A549 (cell line): ENCODE data around the gene KIF1B. TPM values are rescaled to one million over a fixed set of nuclear protein-coding genes. Genes with fewer than 3 reads are reported as not detected.

Experiments used
- ATAC-seq, 2 experiments: fragments of 200-7000 bp in 1 of 2; fragments of >200 bp in 1 of 2; cut with Nextera tagmentation in 1 of 2; cut with Tn5 transposase in 1 of 2; 3 replicates each; pipeline versions ENCODE4 v1.8.0 to v1.9.1; 2018 to 2020; ENCODE audit warnings: mild to moderate bottlenecking in 1 of 2, moderate library complexity in 1 of 2
- CTCF ChIA-PET: fragments of 300-600 bp; sonication (Branson Sonifier 250); formaldehyde crosslinking; extraction: SDS; loops from one replicate; lab custom pipeline; 2021; ENCODE audit warnings: antibody characterized with exemption, inconsistent platforms; lab: Yijun Ruan, JAX
- POLR2A ChIA-PET: fragments of 350-600 bp; formaldehyde crosslinking; extraction: SDS; loops from one replicate; lab custom pipeline; 2021; ENCODE audit warnings: antibody characterized with exemption, inconsistent platforms; lab: Yijun Ruan, JAX
- DNase-seq, 2 experiments: peaks; one replicate each; pipeline versions ENCODE4 v3.0.0 to v3.0.0-alpha.2; 2011 to 2016; ENCODE audit warnings: low read depth in 1 of 2, low spot score in 1 of 2
- FAIRE-seq: peaks from 2 replicates; lab custom pipeline; 2011; peaks lifted over from hg19 to GRCh38; lab: Jason Lieb, UNC
- H3K27ac ChIP-seq, 2 experiments: fragments of >200 bp; sonication (Bioruptor Twin); formaldehyde crosslinking; 3 replicates each; pipeline ENCODE4 v1.5.1; 2016 to 2017
- H3K4me1 ChIP-seq: fragments of >200 bp; sonication (Bioruptor Twin); formaldehyde crosslinking; 3 replicates; pipeline ENCODE4 v1.6.1; 2016
- H3K4me2 ChIP-seq: fragments of >200 bp; sonication (Bioruptor Twin); formaldehyde crosslinking; 3 replicates; pipeline ENCODE4 v1.6.1; 2016
- H3K4me3 ChIP-seq: fragments of >200 bp; sonication (Bioruptor Twin); formaldehyde crosslinking; 3 replicates; pipeline ENCODE4 v1.5.1; 2016
- H3K9me3 ChIP-seq: fragments of >200 bp; sonication (Bioruptor Twin); formaldehyde crosslinking; 3 replicates; pipeline ENCODE4 v1.6.1; 2016
- CHD2 ChIP-seq: fragments of 150-350 bp; IDR thresholded peaks from 2 replicates; pipeline ENCODE4 v1.6.1; 2014; ENCODE audit warnings: low read length; ENCODE audit not compliant: partially characterized antibody
- FOSB ChIP-seq: fragments of 250-450 bp; sonication (Bioruptor Pico); IDR thresholded peaks from 2 replicates; pipeline ENCODE4 v1.5.0; 2020; ENCODE audit warnings: mild to moderate bottlenecking, moderate library complexity
- HES2 ChIP-seq: fragments of >200 bp; sonication (Bioruptor Twin); formaldehyde crosslinking; IDR thresholded peaks from 2 replicates; pipeline ENCODE4 v1.6.1; 2016
- HEYL ChIP-seq: fragments of 250-450 bp; sonication (Bioruptor Pico); IDR thresholded peaks from 2 replicates; pipeline ENCODE4 v1.8.0; 2021; ENCODE audit warnings: mild to moderate bottlenecking, moderate library complexity
- HOXA7 ChIP-seq: fragments of 250-450 bp; sonication (Bioruptor Pico); IDR thresholded peaks from 2 replicates; pipeline ENCODE4 v1.5.0; 2020; ENCODE audit warnings: mild to moderate bottlenecking, moderate library complexity
- HOXB5 ChIP-seq: fragments of 250-450 bp; sonication (Bioruptor Pico); IDR thresholded peaks from 2 replicates; pipeline ENCODE4 v1.5.0; 2020; ENCODE audit warnings: mild to moderate bottlenecking, moderate library complexity
- JUN ChIP-seq, 2 experiments: fragments of >200 bp; sonication (Bioruptor Twin); formaldehyde crosslinking; IDR thresholded peaks; 2 replicates in 1 of 2; 3 replicates in 1 of 2; pipeline ENCODE4 v1.6.1; 2016 to 2017
- MAX ChIP-seq: IDR thresholded peaks from 2 replicates; pipeline ENCODE4 v1.6.1; 2012
- MYC ChIP-seq: IDR thresholded peaks from 2 replicates; pipeline ENCODE4 v1.6.1; 2012; ENCODE audit warnings: mild to moderate bottlenecking, inconsistent platforms, low read length, improper control_type of control experiment, borderline replicate concordance
- PBX3 ChIP-seq: IDR thresholded peaks from 2 replicates; pipeline ENCODE4 v1.6.1; 2012
- REST ChIP-seq: fragments of 200-600 bp; sonication (generic); IDR thresholded peaks from 2 replicates; pipeline ENCODE4 v1.6.1; 2016; ENCODE audit warnings: antibody characterized with exemption, mild to moderate bottlenecking, moderate library complexity
- RFX5 ChIP-seq: fragments of 450-650 bp; IDR thresholded peaks from 2 replicates; pipeline ENCODE4 v1.7.1; 2014; ENCODE audit warnings: antibody characterized with exemption, mild to moderate bottlenecking, moderate library complexity
- TP53 ChIP-seq: fragments of 250-450 bp; sonication (Bioruptor Pico); IDR thresholded peaks from 2 replicates; pipeline ENCODE4 v1.5.0; 2021; ENCODE audit warnings: mild to moderate bottlenecking, moderate library complexity
- USF2 ChIP-seq: fragments of 450-650 bp; IDR thresholded peaks from 2 replicates; pipeline ENCODE4 v1.6.1; 2014; ENCODE audit warnings: antibody characterized with exemption
- ZFP36 ChIP-seq: fragments of 450-650 bp; IDR thresholded peaks from 2 replicates; pipeline ENCODE4 v1.6.1; 2014; ENCODE audit warnings: borderline replicate concordance; ENCODE audit not compliant: partially characterized antibody
- WGBS: methylation state at CpG from one replicate; pipeline ENCODE4 v1.1.6; 2017; ENCODE audit errors: missing lambda C conversion rate; 5-methylcytosine and 5-hydroxymethylcytosine counted together
- polyA plus RNA-seq, 4 experiments: library from polyadenylated mRNA; depleted of rRNA in 3 of 4; stranded (reverse); fragments of >200 nt; fragmentation: RNase III in 1 of 4; extraction: RNeasy Plus Mini Kit Qiagen cat#74134 plus additional on column Dnase treatment in 1 of 4; gene quantifications; 2 replicates in 3 of 4; 3 replicates in 1 of 4; pipeline ENCODE4 v1.2.3, GENCODE V29; 2011 to 2017

KIF1B gene
- polyA plus RNA-seq, 2 of the 4 experiments (the other 2 are of a cell fraction): 9.8 to 18.3 TPM

GRCh38 chr1:10398734-10399443 lies 188.5 kb downstream of the KIF1B start, which contains the start of gene PGD (continued):
- TF ChIP-seq REST: peak; percentile 27; the same call in 1 of the 2 replicates
- TF ChIP-seq HOXB5: 0 out of 2 replicates have a peak, but pooled peaks have one; percentile 30
- no peak for TF ChIP-seq RFX5
- TF ChIP-seq USF2: no peak
- TF ChIP-seq PBX3: peak; percentile 91
- no peak for TF ChIP-seq CHD2
- no peak for TF ChIP-seq HOXA7 (CRISPR knock-in tag)
- no peak for TF ChIP-seq FOSB
- TF ChIP-seq MYC: peak; percentile 77; the same call in 1 of the 2 replicates
- TF ChIP-seq JUN (IDR thresholded peaks at IDR 0.05): peak; percentile 73 to 97

GRCh38 chr1:10399444-10399941 lies 189.1 kb downstream of the KIF1B start:
- FAIRE-seq: no peak
- CTCF ChIA-PET: interaction anchor here (1.4 to 4.2 kb wide), 6 partner anchors 12 to 30 kb away, joined by 3 to 22 read pairs (median 6); partner anchors contain the start of gene CENPS
- WGBS: under 1% methylated on average over 12 of the region's 42 CpGs
- no peak for TF ChIP-seq HES2
- no peak for TF ChIP-seq ZFP36
- TF ChIP-seq MAX: peak; percentile 14; the same call in 1 of the 2 replicates
- no peak for TF ChIP-seq PBX3
- TF ChIP-seq, all 56 proteins: peak for 1
- POLR2A ChIA-PET: interaction anchor here (1.4 to 5.8 kb wide), 6 partner anchors 13 to 31 kb away, joined by 3 to 107 read pairs (median 22); no protein-coding TSS in a partner anchor
- DNase-seq (no peak), ATAC-seq (no peak; a peak in 1 of 6 replicates)
- peak overlapping the region; percentile 90 for H3K4me2 ChIP-seq
- H3K4me3 ChIP-seq: peak overlapping the region; percentile 89
- H3K9me3 ChIP-seq: peaks cover 22% of the 10 kb centered on the region
- peak overlapping the region; percentile 95 to 99 for H3K27ac ChIP-seq
- H3K4me1 ChIP-seq: peaks cover 18% of the 10 kb centered on the region

GRCh38 chr1:10400013-10400412 lies 189.6 kb downstream of the KIF1B start:
- Histone ChIP-seq H3K27ac (peak overlapping the region; percentile 95 to 99), H3K4me3 (peak overlapping the region; percentile 89), H3K9me3 (peaks cover 17% of the 10 kb centered on the region), H3K4me2 (peak overlapping the region; percentile 90), H3K4me1 (peaks cover 24% of the 10 kb centered on the region)
- FAIRE-seq: no peak
- DNase-seq: no peak
- no peak for ATAC-seq
- TF ChIP-seq HEYL (no peak), TP53 (0 out of 2 replicates have a peak, but pooled peaks have one; percentile 40)
- 0% methylated on average over 8 of the region's 8 CpGs for WGBS
- POLR2A ChIA-PET: interaction anchor here (1.8 to 5.8 kb wide), 4 partner anchors 13 to 22 kb away, joined by 18 to 107 read pairs (median 28); no protein-coding TSS in a partner anchor
- CTCF ChIA-PET: interaction anchor here (1.4 to 4.2 kb wide), 5 partner anchors 12 to 30 kb away, joined by 3 to 22 read pairs (median 8); partner anchors contain the start of gene CENPS
